Activated CD8-positive, alpha-beta memory T cell treated with anti-CD3 and anti-CD28 coated beads for 4 hours (primary cell): Measurements from ENCODE around the gene TTC9.

Experiments
- DNase-seq, 2 donors: peaks; one replicate each; pipeline ENCODE4 v3.0.0-alpha.2; 2020; ENCODE audit warnings: low read depth in 2 of 2

TTC9 gene

GRCh38 chr14:70641548-70642302 is at the start of gene TTC9:
Gene TTC9 (plus strand): TSS chr14:70641916. CDS start chr14:70642130, 214 bp downstream.
- no peak for DNase-seq

DNA sequence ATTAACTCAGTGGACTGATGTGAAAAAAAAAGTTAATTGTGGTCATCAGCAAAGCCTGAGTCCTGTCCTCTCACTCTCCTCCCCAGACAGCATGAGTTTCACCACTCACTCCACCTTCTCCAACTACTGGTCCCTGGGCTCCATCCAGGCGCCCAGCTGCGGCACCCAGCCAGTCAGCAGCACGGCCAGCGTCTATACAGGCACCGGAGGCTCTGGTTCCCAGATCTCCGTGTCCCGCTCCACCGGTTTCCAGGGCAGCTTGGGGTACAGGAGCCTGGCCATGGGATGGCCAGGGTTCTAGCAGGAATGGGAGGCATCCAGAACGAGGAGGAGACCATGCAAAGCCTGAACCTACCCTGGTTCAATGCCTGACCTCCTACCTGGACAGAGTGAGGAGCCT is 47.3 kb upstream of the TTC9 start:
- no peak for DNase-seq

- DNase-seq, result no peak
Observed at GRCh38 chr14:70595443-70596185, 46.1 kb upstream of the TTC9 start.

GRCh38 chr14:70597731-70598130 is 44.0 kb upstream of the TTC9 start:
- DNase-seq, result no peak

DNA sequence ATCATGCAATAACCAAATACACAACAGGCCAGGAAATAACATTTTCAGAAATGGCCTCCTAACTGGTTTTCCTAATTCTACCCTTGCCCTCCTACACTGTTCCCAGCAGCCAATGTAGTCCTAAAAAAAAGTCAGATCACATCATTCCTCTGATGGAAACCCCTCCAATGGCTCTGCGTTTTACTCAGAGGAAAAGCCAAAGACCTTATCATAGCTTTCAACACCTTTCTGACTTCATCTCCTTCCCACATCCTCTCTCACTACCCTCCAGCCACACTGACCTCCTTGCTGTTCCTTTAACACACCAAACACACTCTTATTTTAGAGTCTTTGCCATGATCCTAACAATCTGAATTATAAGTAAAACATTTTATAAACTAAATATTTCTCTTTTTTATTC is 42.4 kb upstream of the TTC9 start:
- DNase-seq, result no peak

- DNase-seq, result peak; percentile 82 to 88
Observed at GRCh38 chr14:70600382-70601157, 41.1 kb upstream of the TTC9 start, which contains the start of gene MED6. Gene MED6 (minus strand): TSS chr14:70600655. CDS start chr14:70600637, 18 bp downstream.

DNA sequence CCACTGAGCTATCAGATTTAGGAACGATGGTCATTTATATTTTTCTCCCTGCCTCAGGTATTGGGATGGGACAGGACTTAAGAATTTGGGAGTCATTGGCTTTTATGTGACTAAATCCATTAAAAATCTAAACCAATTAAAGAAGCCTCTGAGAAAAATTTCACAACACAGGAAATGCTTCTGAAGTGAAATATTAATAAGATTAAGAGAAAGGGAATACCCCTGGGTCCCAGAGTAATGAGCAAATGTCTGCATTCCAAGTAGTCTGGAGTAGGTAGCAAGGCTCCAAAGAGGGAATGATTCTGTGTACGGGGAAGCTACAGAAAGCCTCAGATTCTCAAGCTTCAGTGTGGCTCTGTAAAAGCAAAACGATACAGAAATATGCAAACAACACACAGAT is 40.6 kb upstream of the TTC9 start:
- no peak for DNase-seq

DNA sequence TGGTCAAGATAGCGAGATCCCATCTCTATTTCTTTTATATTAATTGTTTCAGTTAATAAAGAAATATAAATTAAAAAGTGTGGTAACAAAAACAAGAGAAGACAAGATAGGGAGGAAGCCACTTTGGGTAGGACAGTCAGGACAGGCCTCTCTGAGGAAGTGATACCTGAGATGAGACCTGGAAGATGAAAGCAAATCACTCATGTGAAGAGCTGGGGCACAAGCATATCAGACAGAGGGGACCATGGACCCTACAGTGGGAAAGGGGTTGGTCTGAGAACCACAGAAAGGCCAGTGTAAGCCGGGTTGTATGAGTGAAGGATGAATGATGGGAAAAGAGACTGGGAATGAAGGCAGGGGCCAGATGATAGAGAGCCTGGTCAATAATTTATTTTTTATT is 39.5 kb upstream of the TTC9 start:
- DNase-seq, result no peak

- no peak for DNase-seq
Observed at GRCh38 chr14:70611216-70611615, 30.5 kb upstream of the TTC9 start.

GRCh38 chr14:70616646-70617045 is 25.1 kb upstream of the TTC9 start:
- no peak for DNase-seq

DNA sequence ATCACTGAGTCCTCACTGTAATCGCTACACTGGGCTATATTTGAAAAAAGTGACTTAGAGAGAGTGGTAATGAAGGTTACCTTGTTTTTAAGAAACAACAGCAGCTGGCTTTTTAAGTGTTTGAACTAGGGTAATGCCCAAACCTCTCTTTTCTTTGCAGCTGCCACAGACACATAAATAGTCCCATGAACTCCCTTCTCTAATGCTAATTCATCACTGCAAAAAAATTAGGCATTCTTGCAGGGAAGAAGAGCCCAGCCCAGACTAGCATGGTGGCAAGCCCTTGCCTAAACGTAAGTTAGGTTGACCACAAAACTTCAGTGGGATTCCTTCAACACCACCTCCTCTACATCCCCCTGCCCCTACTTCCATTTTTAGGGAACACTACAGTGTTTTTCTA is 23.4 kb upstream of the TTC9 start:
- no peak for DNase-seq

DNA sequence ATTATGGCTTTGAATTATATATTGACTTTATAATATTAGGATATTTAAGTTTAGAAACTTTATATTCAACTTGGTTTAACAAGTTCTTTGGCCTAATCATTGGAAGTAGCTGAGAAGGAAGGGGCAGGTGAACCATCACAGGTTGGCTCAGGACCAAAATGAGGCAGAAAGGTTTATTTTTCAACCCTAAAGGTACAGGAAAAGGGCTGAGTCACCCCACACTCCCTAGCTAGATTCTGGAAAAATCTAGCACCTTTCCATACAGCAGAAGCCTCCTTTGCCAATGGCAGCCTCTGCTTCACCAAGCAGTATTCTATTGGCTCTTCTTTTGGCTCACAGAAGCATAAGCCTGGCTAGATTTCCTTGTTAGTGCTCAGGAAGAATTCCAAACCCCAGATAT is 22.0 kb upstream of the TTC9 start:
- DNase-seq, result no peak

- peak in 1 of 2 donors; percentile 18 for DNase-seq
Observed at GRCh38 chr14:70622111-70622712, 19.5 kb upstream of the TTC9 start.

- no peak for DNase-seq
Observed at GRCh38 chr14:70624972-70625371, 16.7 kb upstream of the TTC9 start.

- DNase-seq, result no peak
Observed at GRCh38 chr14:70631948-70632347, 9.8 kb upstream of the TTC9 start.

DNA sequence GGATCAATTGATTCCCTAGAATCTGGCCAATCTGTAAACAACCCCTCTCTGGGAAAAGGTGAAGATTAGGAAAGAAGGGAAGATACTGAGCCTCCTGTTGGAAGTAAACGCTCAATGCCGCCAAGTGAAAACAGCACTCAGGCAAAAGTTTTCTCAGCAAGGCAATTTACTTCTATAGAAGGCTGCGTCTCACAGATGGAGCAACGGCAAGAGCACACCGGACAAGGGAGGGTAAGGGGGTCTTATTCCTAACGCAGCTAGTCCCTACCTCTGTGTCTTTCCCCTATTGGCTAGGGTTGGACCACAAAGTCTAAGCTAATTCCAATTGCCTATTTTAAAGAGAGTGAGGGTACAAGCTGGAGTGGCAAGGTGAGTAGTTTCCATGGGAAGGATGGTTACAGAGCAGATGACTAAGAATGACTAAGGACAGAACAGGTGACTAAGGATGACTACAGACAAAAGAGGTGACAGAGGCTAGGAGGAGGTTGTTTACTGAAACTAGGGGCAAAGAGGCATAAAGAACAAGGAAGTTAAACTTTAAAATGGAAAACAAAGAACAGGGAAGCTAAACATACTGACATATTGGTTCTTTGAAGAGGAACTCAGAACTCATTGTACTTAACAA is 5.6 kb upstream of the TTC9 start:
- DNase-seq, result no peak

GRCh38 chr14:70638416-70638815 is 3.3 kb upstream of the TTC9 start:
- no peak for DNase-seq

DNA sequence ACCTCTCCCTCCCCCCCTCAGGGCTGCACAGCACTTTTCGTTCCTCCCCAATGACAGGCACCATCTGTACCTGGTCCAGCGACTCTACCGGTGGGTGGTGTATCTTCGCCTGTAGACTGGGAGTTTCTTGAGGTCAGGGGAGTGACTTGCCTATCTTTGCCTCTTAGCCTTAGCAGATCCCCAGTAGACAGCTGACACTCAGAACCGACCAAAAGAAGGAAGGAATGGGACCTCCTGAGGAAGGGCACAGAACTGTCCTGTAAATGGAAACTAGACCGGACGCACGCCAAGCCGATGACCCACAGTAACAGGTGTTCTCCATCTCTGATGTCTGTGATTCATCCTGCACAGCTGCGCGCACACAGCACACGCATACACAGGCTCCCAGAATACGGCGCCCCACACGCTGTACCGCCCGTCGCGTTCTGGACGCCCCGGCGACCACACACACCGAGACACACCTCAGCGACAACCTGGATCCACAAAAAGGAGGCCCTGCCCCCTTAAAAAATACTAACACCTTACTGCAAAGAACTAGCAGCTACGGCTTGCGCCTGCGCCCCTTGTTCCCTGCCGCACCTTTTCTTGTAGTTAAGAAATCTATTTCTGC is 673 bp upstream of the TTC9 start:
- no peak for DNase-seq

DNA sequence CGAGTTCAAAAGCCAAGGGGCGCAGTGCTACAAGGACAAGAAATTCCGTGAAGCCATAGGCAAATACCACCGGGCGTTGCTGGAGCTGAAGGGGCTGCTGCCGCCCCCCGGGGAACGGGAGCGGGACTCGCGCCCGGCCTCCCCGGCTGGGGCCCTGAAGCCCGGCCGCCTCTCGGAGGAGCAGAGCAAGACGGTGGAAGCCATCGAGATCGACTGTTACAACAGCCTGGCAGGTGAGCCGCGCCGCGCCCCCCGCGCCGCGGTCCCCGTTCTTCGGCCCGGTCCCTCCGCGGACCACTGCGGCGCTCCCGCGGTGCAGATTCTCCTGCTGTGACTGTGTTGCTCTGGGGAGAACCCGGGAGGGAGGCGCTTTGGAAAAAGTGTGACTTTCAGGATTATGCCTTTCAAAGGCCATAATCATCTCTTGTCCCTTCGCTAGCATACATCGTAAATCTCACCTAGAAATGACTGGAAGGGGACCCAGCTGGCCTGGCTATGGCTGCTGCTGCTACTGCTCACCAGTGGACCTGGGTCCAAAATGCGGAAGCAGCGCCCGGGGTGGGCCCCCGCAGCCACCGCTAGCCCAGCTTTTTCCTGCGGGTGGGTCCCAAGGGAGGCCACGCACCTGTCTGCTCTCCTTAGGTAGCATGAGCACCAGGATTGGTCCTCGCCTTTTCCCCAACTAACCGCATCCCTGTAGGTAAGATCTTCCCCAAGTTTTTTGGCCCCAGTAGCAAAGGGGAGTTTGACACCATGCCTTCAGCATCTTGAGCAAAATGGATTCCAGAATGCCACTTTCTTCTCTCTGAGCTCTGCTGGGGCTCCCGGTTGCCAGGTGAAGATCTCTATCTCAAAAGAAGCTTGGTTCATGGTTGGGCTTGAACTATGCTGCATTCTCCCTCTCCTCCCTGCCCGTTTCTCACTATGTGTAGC is 853 bp downstream of the TTC9 start:
- DNase-seq, result no peak

- no peak for DNase-seq
Observed at GRCh38 chr14:70643967-70644366, 2.3 kb downstream of the TTC9 start.
